ENCODE results near the gene MCTP1. TPM values are rescaled to one million over a fixed set of nuclear protein-coding genes. Genes with fewer than 3 reads are reported as not detected.

MCTP1 gene
- polyA plus RNA-seq, 1 donor (not counting 4 experiments of a cell fraction or from before 2014, with no cell fraction given) = 4.9 TPM

DNA sequence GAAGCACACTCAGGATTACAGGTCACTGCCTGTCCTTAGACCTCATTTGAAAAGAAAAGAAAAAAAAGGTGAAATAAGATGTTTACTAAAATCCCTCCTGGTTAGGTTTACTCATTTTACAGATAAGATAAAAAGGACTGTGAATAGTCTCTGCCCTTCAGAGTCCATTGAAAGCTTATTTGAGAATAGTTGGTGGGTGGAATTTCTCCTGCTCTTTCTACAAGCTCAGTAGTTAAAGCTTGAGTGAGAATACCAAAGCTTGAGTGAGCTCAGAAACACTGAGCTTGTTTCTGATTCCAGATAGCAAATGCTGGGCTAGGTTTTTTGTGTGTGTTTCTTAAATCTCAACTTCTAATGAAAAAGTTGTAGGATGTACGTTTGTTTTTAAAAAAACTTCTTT is 559.8 kb downstream of the MCTP1 start:
- H3K36me3 ChIP-seq (ENCODE audit: control insufficient read depth in 2 of 2, extremely low read depth in 1 of 2, insufficient read depth in 2 of 2, low read length in 2 of 2) = no peaks in the 10 kb centered on the region
- no peaks in the 10 kb centered on the region for H3K79me2 ChIP-seq (ENCODE audit: control insufficient read depth, insufficient read depth, low read length)
- H3K9ac ChIP-seq (ENCODE audit: control insufficient read depth, extremely low read depth, insufficient read depth, low read length) = no peak overlapping the region
- no peak overlapping the region for H3K4me3 ChIP-seq (ENCODE audit: control insufficient read depth in 2 of 3, extremely low read depth in 1 of 3, insufficient read depth in 2 of 3, low read depth in 1 of 3, low read length in 3 of 3)
- H3K27ac ChIP-seq (ENCODE audit: control insufficient read depth, insufficient read depth, low read length) = no peak overlapping the region
- no peak for DNase-seq (ENCODE audit: low read depth, low spot score)
- no peak overlapping the region for H2AFZ ChIP-seq (ENCODE audit: control insufficient read depth, low read length)
- H3K27me3 ChIP-seq (ENCODE audit: control insufficient read depth, extremely low read depth, insufficient read depth, low read length) = no peaks in the 10 kb centered on the region
- no peaks in the 10 kb centered on the region for H4K20me1 ChIP-seq (ENCODE audit: control insufficient read depth, extremely low read depth, insufficient read depth, low read length)
- no peaks in the 10 kb centered on the region for H3K4me1 ChIP-seq (ENCODE audit: control insufficient read depth, extremely low read depth, insufficient read depth, low read length)
- TF ChIP-seq, protein P1, sequence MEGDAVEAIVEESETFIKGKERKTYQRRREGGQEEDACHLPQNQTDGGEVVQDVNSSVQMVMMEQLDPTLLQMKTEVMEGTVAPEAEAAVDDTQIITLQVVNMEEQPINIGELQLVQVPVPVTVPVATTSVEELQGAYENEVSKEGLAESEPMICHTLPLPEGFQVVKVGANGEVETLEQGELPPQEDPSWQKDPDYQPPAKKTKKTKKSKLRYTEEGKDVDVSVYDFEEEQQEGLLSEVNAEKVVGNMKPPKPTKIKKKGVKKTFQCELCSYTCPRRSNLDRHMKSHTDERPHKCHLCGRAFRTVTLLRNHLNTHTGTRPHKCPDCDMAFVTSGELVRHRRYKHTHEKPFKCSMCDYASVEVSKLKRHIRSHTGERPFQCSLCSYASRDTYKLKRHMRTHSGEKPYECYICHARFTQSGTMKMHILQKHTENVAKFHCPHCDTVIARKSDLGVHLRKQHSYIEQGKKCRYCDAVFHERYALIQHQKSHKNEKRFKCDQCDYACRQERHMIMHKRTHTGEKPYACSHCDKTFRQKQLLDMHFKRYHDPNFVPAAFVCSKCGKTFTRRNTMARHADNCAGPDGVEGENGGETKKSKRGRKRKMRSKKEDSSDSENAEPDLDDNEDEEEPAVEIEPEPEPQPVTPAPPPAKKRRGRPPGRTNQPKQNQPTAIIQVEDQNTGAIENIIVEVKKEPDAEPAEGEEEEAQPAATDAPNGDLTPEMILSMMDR (optimal IDR thresholded peaks at IDR 0.05 in 1 of 3, IDR thresholded peaks at IDR 0.05 in 1 of 3, conservative IDR thresholded peaks at IDR 0.05 in 1 of 3; ENCODE audit: extremely low read depth in 1 of 3, insufficient read depth in 2 of 3, low read length in 3 of 3) = no peak
- TF ChIP-seq EZH2 (IDR thresholded peaks at IDR 0.05; ENCODE audit: low read length) = no peak
- H3K9me3 ChIP-seq (ENCODE audit: control insufficient read depth, low read depth, low read length) = no peaks in the 10 kb centered on the region
- H3K9me1 ChIP-seq (ENCODE audit: control insufficient read depth, extremely low read depth, insufficient read depth, low read length) = no peaks in the 10 kb centered on the region
- no peak overlapping the region for H3K4me2 ChIP-seq (ENCODE audit: control insufficient read depth, extremely low read depth, insufficient read depth, low read depth, low read length)
- FAIRE-seq = no peak
- dilution Hi-C loops (cut with MboI; ENCODE audit: extremely low pct_ligation_motif_present, low sequenced_read_pairs) = no loop called here

DNA sequence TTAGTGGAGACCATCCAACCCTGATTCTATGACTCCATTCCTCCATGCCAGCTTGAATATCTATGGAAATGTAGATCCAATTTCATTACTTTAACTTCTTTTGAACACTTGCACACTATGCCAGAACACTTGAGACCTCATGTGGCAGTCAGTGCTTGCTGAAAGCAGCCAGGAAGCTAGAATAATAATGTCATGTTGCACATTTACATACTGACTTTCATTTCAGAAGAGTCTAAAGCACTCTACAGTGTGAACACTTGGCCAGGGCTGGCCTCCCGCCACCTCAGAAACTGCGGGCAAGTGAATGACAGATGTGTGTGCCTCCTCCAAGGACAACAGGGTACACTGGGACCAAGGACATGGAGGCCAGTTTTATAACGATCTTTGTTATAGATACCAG is 569.1 kb downstream of the MCTP1 start:
- Histone ChIP-seq H3K27me3 (ENCODE audit: control insufficient read depth, extremely low read depth, insufficient read depth, low read length) (no peaks in the 10 kb centered on the region), H3K9me3 (ENCODE audit: control insufficient read depth, low read depth, low read length) (no peaks in the 10 kb centered on the region), H3K4me2 (ENCODE audit: control insufficient read depth, extremely low read depth, insufficient read depth, low read depth, low read length) (no peak overlapping the region), H3K36me3 (ENCODE audit: control insufficient read depth in 2 of 2, extremely low read depth in 1 of 2, insufficient read depth in 2 of 2, low read length in 2 of 2) (no peaks in the 10 kb centered on the region), H2AFZ (ENCODE audit: control insufficient read depth, low read length) (no peak overlapping the region), H3K9ac (ENCODE audit: control insufficient read depth, extremely low read depth, insufficient read depth, low read length) (no peak overlapping the region), H3K9me1 (ENCODE audit: control insufficient read depth, extremely low read depth, insufficient read depth, low read length) (no peaks in the 10 kb centered on the region), H3K4me1 (ENCODE audit: control insufficient read depth, extremely low read depth, insufficient read depth, low read length) (no peaks in the 10 kb centered on the region), H3K4me3 (ENCODE audit: control insufficient read depth in 2 of 3, extremely low read depth in 1 of 3, insufficient read depth in 2 of 3, low read depth in 1 of 3, low read length in 3 of 3) (no peak overlapping the region), H3K27ac (ENCODE audit: control insufficient read depth, insufficient read depth, low read length) (no peak overlapping the region), H4K20me1 (ENCODE audit: control insufficient read depth, extremely low read depth, insufficient read depth, low read length) (no peaks in the 10 kb centered on the region), H3K79me2 (ENCODE audit: control insufficient read depth, insufficient read depth, low read length) (no peaks in the 10 kb centered on the region)
- TF ChIP-seq, protein P1 (optimal IDR thresholded peaks at IDR 0.05 in 1 of 3, IDR thresholded peaks at IDR 0.05 in 1 of 3, conservative IDR thresholded peaks at IDR 0.05 in 1 of 3; ENCODE audit: extremely low read depth in 1 of 3, insufficient read depth in 2 of 3, low read length in 3 of 3) = no peak
- TF ChIP-seq EZH2 (IDR thresholded peaks at IDR 0.05; ENCODE audit: low read length) = no peak
- FAIRE-seq (no peak), DNase-seq (ENCODE audit: low read depth, low spot score) (no peak)
- dilution Hi-C loops (cut with MboI; ENCODE audit: extremely low pct_ligation_motif_present, low sequenced_read_pairs) = no loop called here
